Ishikawa (cell line): ENCODE data around the gene DYNLT4.

Experiments used
- CEBPB ChIP-seq: IDR thresholded peaks from 2 replicates; pipeline ENCODE4 v1.6.1; 2012
- CREB1 ChIP-seq: IDR thresholded peaks from 2 replicates; pipeline ENCODE4 v1.6.1; 2012; ENCODE audit warnings: low read depth
- EGR1 ChIP-seq: IDR thresholded peaks from 2 replicates; pipeline ENCODE4 v1.6.1; 2012
- EP300 ChIP-seq: IDR thresholded peaks from 2 replicates; pipeline ENCODE4 v1.6.1; 2012; ENCODE audit warnings: borderline replicate concordance
- FOXM1 ChIP-seq: IDR thresholded peaks from 2 replicates; pipeline ENCODE4 v1.6.1; 2012; ENCODE audit warnings: low read depth, borderline replicate concordance
- NFIC ChIP-seq: IDR thresholded peaks from 2 replicates; pipeline ENCODE4 v1.6.1; 2012
- RAD21 ChIP-seq: IDR thresholded peaks from 2 replicates; pipeline ENCODE4 v1.6.1; 2012; ENCODE audit warnings: low read depth
- TAF1 ChIP-seq: IDR thresholded peaks from 2 replicates; pipeline ENCODE4 v1.6.1; 2012; ENCODE audit warnings: low read depth, mild to moderate bottlenecking
- TCF12 ChIP-seq: IDR thresholded peaks from 2 replicates; pipeline ENCODE4 v1.6.1; 2012; ENCODE audit warnings: low read depth
- TEAD4 ChIP-seq: IDR thresholded peaks from 2 replicates; pipeline ENCODE4 v1.6.1; 2012
- YY1 ChIP-seq: IDR thresholded peaks from 2 replicates; pipeline ENCODE4 v1.6.1; 2012; ENCODE audit warnings: low read depth
- ZBTB7A ChIP-seq: IDR thresholded peaks from 2 replicates; pipeline ENCODE4 v1.6.1; 2012; ENCODE audit warnings: low read depth
- TF ChIP-seq, protein P1 (sequence below): IDR thresholded peaks from 2 replicates; pipeline ENCODE4 v1.6.1; 2012; ENCODE audit warnings: low read depth, mild to moderate bottlenecking
- TF ChIP-seq, protein P2 (sequence below): IDR thresholded peaks from 2 replicates; pipeline ENCODE4 v1.6.1; 2012
- TF ChIP-seq, protein P3 (sequence below): IDR thresholded peaks from 2 replicates; pipeline ENCODE4 v1.6.1; 2012

The DYNLT4 gene

DNA sequence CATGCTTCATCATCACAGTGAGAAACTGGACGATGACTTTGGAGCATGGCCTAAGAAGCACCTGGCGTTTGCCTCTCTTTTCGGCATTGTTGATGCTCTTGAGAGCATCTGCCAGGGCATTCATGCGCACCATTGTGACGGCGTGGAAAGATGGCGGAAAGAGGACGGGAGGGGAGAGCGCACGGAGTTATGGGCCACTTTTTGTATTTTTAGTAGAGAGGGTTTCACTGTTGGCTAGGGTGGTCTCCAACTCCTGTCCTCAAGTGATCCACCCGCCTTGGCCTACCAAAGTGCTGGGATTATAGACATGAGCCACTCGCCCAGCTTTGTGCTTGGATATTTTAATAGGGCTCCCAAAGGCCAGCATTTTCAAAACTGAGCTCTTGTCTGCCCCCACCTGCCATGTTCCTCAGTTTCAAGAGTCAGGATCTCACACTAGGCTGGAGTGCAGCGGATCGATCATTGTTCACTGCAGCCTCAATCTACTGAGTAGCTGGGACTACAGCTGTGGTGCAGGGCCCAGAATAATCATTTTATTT lies 26.5 kb downstream of the DYNLT4 start:
- no peak for TF ChIP-seq EGR1
- no peak for TF ChIP-seq CEBPB
- TF ChIP-seq, protein P1, sequence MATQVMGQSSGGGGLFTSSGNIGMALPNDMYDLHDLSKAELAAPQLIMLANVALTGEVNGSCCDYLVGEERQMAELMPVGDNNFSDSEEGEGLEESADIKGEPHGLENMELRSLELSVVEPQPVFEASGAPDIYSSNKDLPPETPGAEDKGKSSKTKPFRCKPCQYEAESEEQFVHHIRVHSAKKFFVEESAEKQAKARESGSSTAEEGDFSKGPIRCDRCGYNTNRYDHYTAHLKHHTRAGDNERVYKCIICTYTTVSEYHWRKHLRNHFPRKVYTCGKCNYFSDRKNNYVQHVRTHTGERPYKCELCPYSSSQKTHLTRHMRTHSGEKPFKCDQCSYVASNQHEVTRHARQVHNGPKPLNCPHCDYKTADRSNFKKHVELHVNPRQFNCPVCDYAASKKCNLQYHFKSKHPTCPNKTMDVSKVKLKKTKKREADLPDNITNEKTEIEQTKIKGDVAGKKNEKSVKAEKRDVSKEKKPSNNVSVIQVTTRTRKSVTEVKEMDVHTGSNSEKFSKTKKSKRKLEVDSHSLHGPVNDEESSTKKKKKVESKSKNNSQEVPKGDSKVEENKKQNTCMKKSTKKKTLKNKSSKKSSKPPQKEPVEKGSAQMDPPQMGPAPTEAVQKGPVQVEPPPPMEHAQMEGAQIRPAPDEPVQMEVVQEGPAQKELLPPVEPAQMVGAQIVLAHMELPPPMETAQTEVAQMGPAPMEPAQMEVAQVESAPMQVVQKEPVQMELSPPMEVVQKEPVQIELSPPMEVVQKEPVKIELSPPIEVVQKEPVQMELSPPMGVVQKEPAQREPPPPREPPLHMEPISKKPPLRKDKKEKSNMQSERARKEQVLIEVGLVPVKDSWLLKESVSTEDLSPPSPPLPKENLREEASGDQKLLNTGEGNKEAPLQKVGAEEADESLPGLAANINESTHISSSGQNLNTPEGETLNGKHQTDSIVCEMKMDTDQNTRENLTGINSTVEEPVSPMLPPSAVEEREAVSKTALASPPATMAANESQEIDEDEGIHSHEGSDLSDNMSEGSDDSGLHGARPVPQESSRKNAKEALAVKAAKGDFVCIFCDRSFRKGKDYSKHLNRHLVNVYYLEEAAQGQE: no peak
- TF ChIP-seq NFIC: no peak
- no peak for TF ChIP-seq TAF1
- TF ChIP-seq EP300: no peak
- TF ChIP-seq, protein P2, sequence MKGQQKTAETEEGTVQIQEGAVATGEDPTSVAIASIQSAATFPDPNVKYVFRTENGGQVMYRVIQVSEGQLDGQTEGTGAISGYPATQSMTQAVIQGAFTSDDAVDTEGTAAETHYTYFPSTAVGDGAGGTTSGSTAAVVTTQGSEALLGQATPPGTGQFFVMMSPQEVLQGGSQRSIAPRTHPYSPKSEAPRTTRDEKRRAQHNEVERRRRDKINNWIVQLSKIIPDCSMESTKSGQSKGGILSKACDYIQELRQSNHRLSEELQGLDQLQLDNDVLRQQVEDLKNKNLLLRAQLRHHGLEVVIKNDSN: no peak
- TF ChIP-seq, protein P3, sequence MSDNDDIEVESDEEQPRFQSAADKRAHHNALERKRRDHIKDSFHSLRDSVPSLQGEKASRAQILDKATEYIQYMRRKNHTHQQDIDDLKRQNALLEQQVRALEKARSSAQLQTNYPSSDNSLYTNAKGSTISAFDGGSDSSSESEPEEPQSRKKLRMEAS: no peak
- no peak for TF ChIP-seq YY1
- no peak for TF ChIP-seq CREB1
- no peak for TF ChIP-seq TCF12
- TF ChIP-seq RAD21: no peak
- TF ChIP-seq TEAD4: no peak
- TF ChIP-seq FOXM1: no peak
- no peak for TF ChIP-seq ZBTB7A

DNA sequence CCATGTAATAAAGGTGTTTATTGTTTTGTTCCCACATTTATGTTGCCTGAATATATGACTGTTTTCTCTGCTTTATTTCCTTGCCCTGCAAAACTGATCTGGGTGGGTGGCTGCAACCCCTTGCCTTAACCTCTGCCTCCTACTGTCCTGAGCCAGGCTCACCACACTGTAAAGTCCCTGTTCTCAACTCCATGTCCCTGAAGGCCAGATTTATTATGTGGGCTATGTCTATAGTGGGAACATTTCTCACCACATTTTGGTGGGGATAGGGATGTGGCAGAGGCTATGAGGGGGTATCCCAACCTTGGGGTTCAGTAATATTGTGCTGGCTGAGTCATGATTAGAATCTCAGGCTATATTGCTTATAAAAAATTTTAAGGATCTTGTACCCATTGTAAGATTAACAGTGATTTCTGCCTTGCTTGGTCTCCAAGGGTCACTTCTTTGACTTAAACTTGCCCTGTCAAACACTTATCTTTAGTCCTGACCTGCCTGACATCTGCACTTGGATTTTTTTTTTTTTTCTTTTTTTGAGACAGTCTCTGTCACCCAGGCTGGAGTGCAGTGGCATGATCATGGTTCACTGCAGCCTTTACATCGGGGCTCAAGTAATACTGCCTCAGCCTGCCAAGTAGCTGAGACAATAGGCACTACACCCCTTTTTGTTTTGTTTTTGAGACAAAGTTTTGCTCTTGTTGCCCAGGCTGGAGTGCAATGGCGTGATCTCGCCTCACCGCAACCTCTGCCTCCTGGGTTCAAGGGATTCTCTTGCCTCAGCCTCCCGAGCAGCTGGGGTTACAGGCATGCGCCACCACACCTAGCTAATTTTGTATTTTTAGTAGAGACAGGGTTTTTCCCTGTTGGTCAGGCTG lies 28.2 kb downstream of the DYNLT4 start:
- TF ChIP-seq EP300: no peak
- TF ChIP-seq RAD21: no peak
- no peak for TF ChIP-seq YY1
- TF ChIP-seq TAF1: no peak
- no peak for TF ChIP-seq NFIC
- TF ChIP-seq, protein P2: no peak
- TF ChIP-seq TEAD4: no peak
- no peak for TF ChIP-seq FOXM1
- TF ChIP-seq, protein P1: no peak
- TF ChIP-seq ZBTB7A: no peak
- TF ChIP-seq, protein P3: no peak
- TF ChIP-seq CEBPB: no peak
- no peak for TF ChIP-seq TCF12
- no peak for TF ChIP-seq CREB1
- TF ChIP-seq EGR1: no peak

GRCh38 chr1:44777969-44778635 lies 29.0 kb downstream of the DYNLT4 start:
- TF ChIP-seq, protein P2: no peak
- no peak for TF ChIP-seq YY1
- TF ChIP-seq ZBTB7A: no peak
- no peak for TF ChIP-seq TAF1
- no peak for TF ChIP-seq EGR1
- TF ChIP-seq CEBPB: no peak
- TF ChIP-seq NFIC: no peak
- no peak for TF ChIP-seq TEAD4
- no peak for TF ChIP-seq EP300
- no peak for TF ChIP-seq CREB1
- TF ChIP-seq, protein P3: no peak
- TF ChIP-seq RAD21: no peak
- TF ChIP-seq, protein P1: no peak
- TF ChIP-seq TCF12: no peak
- no peak for TF ChIP-seq FOXM1
